ENCODE data around the gene SLC4A5.
"Not testable (repeated sequence)": the region's sequence is repeated elsewhere in the genome, so short reads cannot be mapped to it uniquely, and the experiment has no call there.

SLC4A5 gene

GRCh38 chr2:74194799-74195198 is 148.4 kb downstream of the SLC4A5 start:
- DNase-seq = no peak

DNA sequence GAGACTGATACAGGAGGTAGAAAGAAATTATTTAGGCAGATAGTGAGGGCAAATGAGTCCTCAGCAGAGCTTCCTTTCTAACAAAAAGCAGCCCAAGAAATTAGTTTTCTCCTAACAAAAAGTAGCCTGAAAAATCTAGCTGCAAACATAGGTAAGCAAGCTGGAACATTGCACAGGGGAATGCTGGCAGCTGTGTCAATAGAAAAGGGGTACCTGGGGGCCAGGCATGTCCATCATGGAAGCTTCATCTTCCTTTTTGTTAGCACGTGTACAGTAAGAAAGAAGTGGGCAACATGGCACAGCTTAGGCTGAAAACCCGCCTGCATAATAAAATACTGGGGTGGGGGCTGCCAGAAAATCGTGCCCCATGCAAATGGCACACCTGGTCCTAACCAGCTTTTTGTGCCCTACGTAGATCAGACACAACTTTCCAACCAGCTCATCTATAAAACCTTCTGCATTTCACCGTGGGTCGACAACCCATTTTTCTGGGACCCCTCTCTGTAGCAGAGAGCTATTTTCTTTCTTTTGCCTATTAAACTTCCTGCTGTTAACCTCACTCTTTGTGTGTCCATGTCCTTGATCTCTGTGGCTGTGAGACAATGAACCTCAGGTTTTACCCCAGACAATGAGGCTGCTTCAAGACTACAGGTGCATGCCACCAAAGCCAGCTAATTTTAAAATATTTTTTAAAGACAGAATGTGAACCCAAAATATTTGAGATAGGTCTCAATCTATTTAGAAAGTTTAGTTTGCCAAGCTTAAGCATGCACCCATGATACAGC is 151.4 kb downstream of the SLC4A5 start:
- no peak for DNase-seq

- no peak for DNase-seq
Observed at GRCh38 chr2:74188696-74189095, 154.5 kb downstream of the SLC4A5 start.

DNA sequence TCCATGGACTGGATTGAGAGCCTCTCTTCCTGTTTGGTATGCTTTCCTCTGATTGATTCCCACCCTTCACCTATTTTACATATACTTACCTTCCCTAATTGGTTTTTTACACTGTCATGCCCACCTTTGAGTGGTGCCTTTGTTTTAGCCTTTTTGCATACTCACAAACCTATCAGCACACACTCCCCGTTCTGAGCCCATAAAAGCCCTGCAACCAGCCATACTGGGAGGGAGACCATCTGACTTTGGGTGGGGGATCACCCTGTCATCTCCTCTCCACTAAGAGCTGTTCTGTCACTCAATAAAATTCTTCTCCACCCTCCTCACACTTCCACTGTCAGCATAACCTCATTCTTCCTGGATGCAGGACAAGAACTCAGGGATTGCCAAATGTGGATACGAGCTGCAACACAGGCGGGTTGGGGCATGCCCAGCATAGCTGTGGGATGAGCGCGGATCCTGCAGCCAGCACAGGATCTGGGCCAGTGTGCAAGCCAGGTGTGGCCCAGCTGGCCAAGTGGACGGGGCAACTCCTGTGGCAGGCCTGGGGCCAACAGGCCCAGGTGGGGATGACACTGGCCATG is 155.1 kb downstream of the SLC4A5 start:
- no peak for DNase-seq

GRCh38 chr2:74186706-74187105 is 156.5 kb downstream of the SLC4A5 start:
- DNase-seq = not testable (repeated sequence)

GRCh38 chr2:74186038-74186437 is 157.2 kb downstream of the SLC4A5 start:
- DNase-seq = no peak

GRCh38 chr2:74183878-74184277 is 159.3 kb downstream of the SLC4A5 start:
- DNase-seq = no peak

- no peak for DNase-seq
Observed at GRCh38 chr2:74181739-74182138, 161.5 kb downstream of the SLC4A5 start.

DNA sequence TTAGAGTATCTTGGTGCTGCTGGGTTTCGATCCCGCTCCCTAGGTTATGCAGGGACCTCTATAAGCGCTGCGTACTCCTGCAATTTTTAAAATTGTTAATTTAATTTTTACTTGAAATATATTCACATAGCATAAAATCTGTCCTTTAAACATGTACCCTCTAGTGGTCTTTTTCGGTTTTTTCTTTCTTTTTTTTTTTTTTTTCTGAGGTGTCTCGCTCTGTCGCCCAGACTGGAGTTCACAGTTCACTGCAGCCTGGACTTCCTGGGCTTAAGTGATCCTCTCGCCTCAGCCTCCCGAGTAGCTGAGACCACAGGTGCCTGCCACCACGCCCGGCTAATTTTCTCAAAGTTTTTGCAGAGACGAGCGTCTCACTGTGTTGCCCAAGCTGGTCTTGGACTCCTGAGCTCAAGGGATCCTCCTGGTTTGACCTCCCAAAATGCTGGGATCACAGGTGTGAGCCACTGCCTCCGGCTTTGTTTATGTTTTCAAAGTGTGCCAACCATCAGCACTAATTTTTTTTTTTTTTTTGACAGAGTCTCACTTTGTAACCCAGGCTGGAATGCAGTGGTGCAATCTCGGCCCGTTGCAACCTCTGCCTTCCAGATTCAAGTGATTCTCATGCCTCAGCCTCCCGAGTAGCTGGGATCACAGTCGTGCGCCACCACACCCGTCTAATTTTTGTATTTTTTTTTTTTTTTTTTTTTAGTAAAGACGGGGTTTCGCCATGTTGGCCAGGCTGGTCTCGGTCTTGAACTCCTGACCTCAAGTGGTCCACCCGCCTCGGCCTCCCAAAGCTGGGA is 164.0 kb downstream of the SLC4A5 start:
- no peak for DNase-seq

DNA sequence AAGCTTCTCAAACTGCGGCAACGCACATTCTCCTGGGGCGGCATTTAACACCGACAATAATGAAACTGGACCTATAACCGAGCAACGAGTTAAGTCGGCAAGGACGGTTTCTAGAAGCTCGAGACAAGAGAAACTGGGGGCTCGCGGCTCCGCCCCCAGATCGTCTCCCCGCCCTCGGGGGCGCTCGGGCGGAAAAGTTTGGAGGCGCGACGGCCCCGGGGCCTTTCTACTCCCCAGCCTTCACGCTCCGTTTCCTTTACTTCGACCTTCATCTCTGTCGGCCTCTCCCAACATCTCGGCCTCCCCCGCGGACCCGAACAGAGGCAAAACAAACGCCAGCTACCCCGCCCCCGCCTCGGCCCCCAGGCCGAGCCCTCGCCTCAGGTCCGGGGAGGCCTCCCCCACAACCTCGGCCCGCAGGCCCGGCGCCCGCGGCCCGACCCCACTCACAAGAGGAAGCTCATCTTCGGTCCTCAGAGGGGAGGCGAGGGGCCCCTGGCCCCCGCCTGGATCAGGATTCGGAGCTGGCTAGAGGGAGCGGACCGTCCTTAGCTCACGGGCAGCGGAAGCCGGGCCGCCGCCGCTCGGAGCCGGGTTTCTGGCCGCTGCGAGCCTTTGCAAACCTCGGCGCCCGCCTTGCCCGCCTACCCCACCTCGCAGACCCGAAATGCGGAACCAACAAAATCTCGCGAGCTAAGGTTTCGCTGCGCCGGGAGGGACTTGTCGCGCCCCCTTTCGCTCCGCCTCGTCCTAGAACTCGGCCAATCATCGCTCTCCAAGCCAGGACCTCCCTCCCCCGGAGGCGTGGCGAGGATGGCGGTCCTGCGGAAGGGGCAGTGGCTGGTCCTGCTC is 164.8 kb downstream of the SLC4A5 start, which contains the start of gene MOB1A:
Gene MOB1A (minus strand): TSS at position 669 of the 852 bp plus-strand sequence. CDS start 205 bp downstream, at position 464.
- peak; percentile 96 for DNase-seq

DNA sequence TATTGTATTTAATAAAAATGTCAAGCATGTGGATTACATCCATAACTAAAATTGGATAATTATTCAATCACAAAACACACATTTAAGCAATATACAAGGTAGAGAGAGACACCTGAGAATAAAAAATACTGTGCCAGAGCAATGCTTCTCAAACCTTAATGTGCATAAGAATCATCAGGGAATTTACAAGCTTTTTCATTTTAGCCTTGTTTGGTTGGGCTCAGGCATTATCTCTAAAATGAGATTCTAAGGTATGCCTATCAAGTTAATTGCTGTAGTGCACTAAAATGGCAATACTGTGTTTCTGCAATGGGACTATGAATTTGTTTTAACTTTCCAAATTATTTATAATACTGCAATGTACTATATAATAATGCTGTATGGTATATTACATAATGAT is 165.5 kb downstream of the SLC4A5 start:
- DNase-seq = no peak

DNA sequence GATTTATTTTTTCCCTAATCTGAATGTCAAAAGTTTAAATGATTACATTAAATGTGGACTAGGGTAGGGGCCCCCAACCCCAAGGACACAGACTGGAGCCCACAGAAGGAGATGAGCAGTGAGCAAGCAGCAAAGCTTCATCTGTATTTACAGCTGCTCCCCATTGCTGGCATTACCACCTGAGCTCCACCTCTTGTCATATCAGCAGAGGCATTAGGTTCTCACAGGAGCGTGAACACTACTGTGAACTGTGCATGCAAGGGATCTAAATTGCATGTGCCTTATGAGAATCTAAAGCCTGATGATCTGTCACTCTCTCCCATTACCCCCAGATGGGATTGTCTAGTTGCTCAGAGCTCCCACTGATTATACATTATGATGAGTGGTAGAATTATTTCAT is 168.3 kb downstream of the SLC4A5 start:
- DNase-seq = no peak

GRCh38 chr2:74168739-74169138 is 174.5 kb downstream of the SLC4A5 start:
- no peak for DNase-seq

All from activated CD4-positive, alpha-beta T cell treated with anti-CD3 and anti-CD28 coated beads, Interleukin-2, amount 50 U/mL, for 4 hours (primary cell).